Thoracic aorta (tissue), 2 donors: ENCODE measurements around the gene POLR2B. TPM values are rescaled to one million over a fixed set of nuclear protein-coding genes. Genes with fewer than 3 reads are reported as not detected.

ENCODE experiments used
- ATAC-seq: fragments of 150-250 bp; one replicate; pipeline ENCODE4 v1.8.0; 2017; ENCODE audit warnings: low read depth; ENCODE audit not compliant: insufficient number of reproducible peaks, low FRiP score
- DNase-seq: peaks from one replicate; pipeline ENCODE4 v3.0.0-alpha.2; 2020; ENCODE audit warnings: low spot score
- H3K27ac ChIP-seq, 2 donors: fragments of 200-600 bp; sonication (generic); 1 replicate in 1 of 2; 2 replicates in 1 of 2; pipeline ENCODE4 v1.5.1; 2016; ENCODE audit warnings: mild to moderate bottlenecking in 2 of 2, moderate library complexity in 2 of 2
- H3K27me3 ChIP-seq: fragments of 200-600 bp; sonication (generic); replicated peaks from 2 replicates; pipeline ENCODE4 v1.6.0; 2016; ENCODE audit warnings: mild to moderate bottlenecking; ENCODE audit not compliant: insufficient read depth
- H3K36me3 ChIP-seq: fragments of 200-600 bp; sonication (generic); one replicate; pipeline ENCODE4 v1.5.1; 2016
- H3K4me1 ChIP-seq, 2 donors: fragments of 200-600 bp; sonication (generic); 1 replicate in 1 of 2; 2 replicates in 1 of 2; pipeline versions ENCODE4 v1.5.1 to v1.6.0; 2016; ENCODE audit warnings: low read depth in 2 of 2, mild to moderate bottlenecking in 1 of 2; ENCODE audit not compliant: control insufficient read depth in 1 of 2
- H3K4me3 ChIP-seq: fragments of 200-600 bp; sonication (generic); 2 replicates; pipeline ENCODE4 v1.5.1; 2016; ENCODE audit warnings: mild to moderate bottlenecking
- H3K9me3 ChIP-seq: fragments of 200-600 bp; sonication (generic); 2 replicates; pipeline ENCODE4 v1.5.1; 2016
- CTCF ChIP-seq: fragments of 200-600 bp; sonication (generic); IDR thresholded peaks from one replicate; pipeline ENCODE4 v1.5.1; 2019; ENCODE audit warnings: antibody characterized with exemption
- total RNA-seq, 2 donors: library from RNA; depleted of rRNA; stranded (reverse); fragments of >200 nt; gene quantifications; one replicate each; pipeline versions ENCODE4 v1.1.0 to v1.2.3, GENCODE V29; 2016

Gene POLR2B
- total RNA-seq, 2 donors from 2014 or later, result 48.3 to 98.5 TPM

GRCh38 chr4:57013543-57014120, 34.9 kb downstream of the POLR2B start:
- ATAC-seq (no peak), DNase-seq (no peak)
- H3K9me3 ChIP-seq, result no peaks in the 10 kb centered on the region
- peaks cover 35% of the 10 kb centered on the region for H3K36me3 ChIP-seq
- no peak overlapping the region for H3K4me3 ChIP-seq
- no peak for TF ChIP-seq CTCF
- no peak overlapping the region for H3K27ac ChIP-seq
- no peaks in the 10 kb centered on the region for H3K27me3 ChIP-seq
- H3K4me1 ChIP-seq, result no peaks in the 10 kb centered on the region

- TF ChIP-seq CTCF, result no peak
- ATAC-seq (no peak), DNase-seq (no peak)
- no peaks in the 10 kb centered on the region for H3K27me3 ChIP-seq
- no peak overlapping the region for H3K4me3 ChIP-seq
- H3K27ac ChIP-seq, result peak overlapping the region in 1 of 2 donors; percentile 39
- peaks cover 2 to 14% of the 10 kb centered on the region in 2 donors for H3K4me1 ChIP-seq
- H3K9me3 ChIP-seq, result no peaks in the 10 kb centered on the region
- peaks cover 21% of the 10 kb centered on the region for H3K36me3 ChIP-seq
Measured at GRCh38 chr4:57018980-57019379, 40.3 kb downstream of the POLR2B start.

GRCh38 chr4:57020467-57021101, 41.9 kb downstream of the POLR2B start:
- peak; percentile 33 for ATAC-seq
- TF ChIP-seq CTCF, result no peak
- peaks cover 26% of the 10 kb centered on the region for H3K36me3 ChIP-seq

GRCh38 chr4:57023104-57023503, 44.4 kb downstream of the POLR2B start:
- no peak overlapping the region for H3K4me3 ChIP-seq
- H3K36me3 ChIP-seq, result peaks cover 35% of the 10 kb centered on the region
- H3K27ac ChIP-seq, result no peak overlapping the region
- no peaks in the 10 kb centered on the region for H3K9me3 ChIP-seq
- DNase-seq (no peak), ATAC-seq (no peak)
- peaks cover 2 to 14% of the 10 kb centered on the region in 2 donors for H3K4me1 ChIP-seq
- H3K27me3 ChIP-seq, result no peaks in the 10 kb centered on the region
- no peak for TF ChIP-seq CTCF

More at GRCh38 chr4:57020467-57021101, 41.9 kb downstream of the POLR2B start:
- no peaks in the 10 kb centered on the region for H3K9me3 ChIP-seq
- no peaks in the 10 kb centered on the region for H3K27me3 ChIP-seq
- no peak overlapping the region for H3K27ac ChIP-seq
- peaks cover 2 to 14% of the 10 kb centered on the region in 2 donors for H3K4me1 ChIP-seq
- DNase-seq, result no peak
- no peak overlapping the region for H3K4me3 ChIP-seq

- H3K9me3 ChIP-seq, result no peaks in the 10 kb centered on the region
- no peak for DNase-seq
- no peak for ATAC-seq
- peaks cover 33% of the 10 kb centered on the region for H3K36me3 ChIP-seq
- H3K4me3 ChIP-seq, result no peak overlapping the region
- H3K27ac ChIP-seq, result peak overlapping the region; percentile 2 to 46
- no peak for TF ChIP-seq CTCF
- H3K4me1 ChIP-seq, result peaks cover 9 to 49% of the 10 kb centered on the region in 2 donors
- no peaks in the 10 kb centered on the region for H3K27me3 ChIP-seq
Measured at GRCh38 chr4:57034520-57034919, 55.8 kb downstream of the POLR2B start.
